Tibial nerve (tissue), 4 donors: ENCODE results near the gene KSR2. TPM values are rescaled to one million over a fixed set of nuclear protein-coding genes. Genes with fewer than 3 reads are reported as not detected.

Source experiments
- DNase-seq, 2 donors: peaks; one replicate each; pipeline ENCODE4 v3.0.0-alpha.2; 2019; ENCODE audit warnings: low spot score in 2 of 2
- H3K27ac ChIP-seq, 4 donors: fragments of 200-600 bp; sonication (generic) in 3 of 4; one replicate each; pipeline ENCODE4 v1.5.1; 2017 to 2019; ENCODE audit warnings: mild to moderate bottlenecking in 1 of 4
- H3K27me3 ChIP-seq, 2 donors: fragments of 200-600 bp; sonication (generic) in 1 of 2; one replicate each; pipeline versions ENCODE4 v1.5.1 to v1.6.0; 2017 to 2019
- H3K36me3 ChIP-seq, 3 donors: fragments of 200-600 bp; sonication (generic); one replicate each; pipeline ENCODE4 v1.5.1; 2018 to 2019
- H3K4me1 ChIP-seq, 4 donors: fragments of 200-600 bp; sonication (generic) in 3 of 4; one replicate each; pipeline ENCODE4 v1.5.1; 2017 to 2019
- H3K4me3 ChIP-seq, 4 donors: fragments of 200-600 bp; sonication (generic) in 3 of 4; one replicate each; pipeline ENCODE4 v1.5.1; 2017 to 2019; ENCODE audit warnings: mild to moderate bottlenecking in 1 of 4, moderate library complexity in 1 of 4
- H3K9me3 ChIP-seq, 4 donors: fragments of 200-600 bp; sonication (generic) in 3 of 4; one replicate each; pipeline ENCODE4 v1.5.1; 2017 to 2019
- CTCF ChIP-seq, 5 experiments: fragments of 200-600 bp in 3 of 5; fragments of 450-650 bp in 2 of 5; sonication (generic) in 3 of 5; IDR thresholded peaks; one replicate each; pipeline ENCODE4 v1.5.1; 2016 to 2019; ENCODE audit warnings: antibody characterized with exemption in 5 of 5, mild to moderate bottlenecking in 3 of 5, moderate library complexity in 2 of 5
- EP300 ChIP-seq, 2 donors: sonication (generic); formaldehyde crosslinking; IDR thresholded peaks; one replicate each; pipeline ENCODE4 v1.6.1; 2017; ENCODE audit warnings: antibody characterized with exemption in 2 of 2, mild to moderate bottlenecking in 1 of 2
- POLR2A ChIP-seq, 2 donors: fragments of 450-650 bp; IDR thresholded peaks; one replicate each; pipeline ENCODE4 v1.6.1; 2017; ENCODE audit warnings: antibody characterized with exemption in 2 of 2, mild to moderate bottlenecking in 2 of 2, moderate library complexity in 2 of 2
- WGBS, 2 donors: methylation state at CpG; one replicate each; pipeline ENCODE4 v1.1.5; 2018; 5-methylcytosine and 5-hydroxymethylcytosine counted together
- total RNA-seq, 4 donors: library from RNA; depleted of rRNA; stranded (reverse); fragments of >200 nt; gene quantifications; one replicate each; pipeline ENCODE4 v1.1.0, GENCODE V29; 2016

Gene KSR2
- total RNA-seq, 4 donors from 2014 or later, result under 0.01 TPM; not detected in 3

GRCh38 chr12:117872546-117873169 lies 96.1 kb downstream of the KSR2 start:
- 57 to 65% methylated on average over 7 of the region's 7 CpGs for WGBS, 2 donors
- TF ChIP-seq POLR2A (IDR thresholded peaks at IDR 0.05) (no peak), CTCF (IDR thresholded peaks at IDR 0.05) (no peak), EP300 (IDR thresholded peaks at IDR 0.05) (no peak)
- DNase-seq, result no peak
- Histone ChIP-seq H3K4me3 (no peak overlapping the region), H3K27ac (no peak overlapping the region), H3K4me1 (peaks cover 0 to 4% (median 0%) of the 10 kb centered on the region in 4 donors), H3K36me3 (no peaks in the 10 kb centered on the region), H3K9me3 (peaks cover 0 to 7% (median 0%) of the 10 kb centered on the region in 4 donors), H3K27me3 (peaks cover 0 to 27% of the 10 kb centered on the region in 2 donors)

GRCh38 chr12:117869551-117869950 lies 99.2 kb downstream of the KSR2 start:
- no peaks in the 10 kb centered on the region for H3K9me3 ChIP-seq
- no peak for DNase-seq
- H3K27ac ChIP-seq, result no peak overlapping the region
- H3K27me3 ChIP-seq, result no peaks in the 10 kb centered on the region
- no peak for TF ChIP-seq CTCF (IDR thresholded peaks at IDR 0.05)
- no peak for TF ChIP-seq POLR2A (IDR thresholded peaks at IDR 0.05)
- no peak for TF ChIP-seq EP300 (IDR thresholded peaks at IDR 0.05)
- WGBS, 2 donors, result 58 to 59% methylated on average over 8 of the region's 8 CpGs
- peaks cover 0 to 4% (median 0%) of the 10 kb centered on the region in 4 donors for H3K4me1 ChIP-seq
- no peaks in the 10 kb centered on the region for H3K36me3 ChIP-seq
- no peak overlapping the region for H3K4me3 ChIP-seq

- TF ChIP-seq EP300 (IDR thresholded peaks at IDR 0.05) (no peak), CTCF (IDR thresholded peaks at IDR 0.05) (no peak), POLR2A (IDR thresholded peaks at IDR 0.05) (no peak)
- WGBS, 2 donors, result 70 to 92% methylated on average over 4 to 5 of the region's 5 CpGs
- H3K9me3 ChIP-seq, result peaks cover 0 to 11% (median 0%) of the 10 kb centered on the region in 4 donors
- no peaks in the 10 kb centered on the region for H3K36me3 ChIP-seq
- peaks cover 0 to 1% (median 0%) of the 10 kb centered on the region in 4 donors for H3K4me1 ChIP-seq
- no peak overlapping the region for H3K4me3 ChIP-seq
- H3K27me3 ChIP-seq, result no peaks in the 10 kb centered on the region
- H3K27ac ChIP-seq, result no peak overlapping the region
- no peak for DNase-seq
Measured at GRCh38 chr12:117867348-117867747, 101.4 kb downstream of the KSR2 start.

GRCh38 chr12:117865505-117865904 lies 103.3 kb downstream of the KSR2 start:
- peaks cover 0 to 11% (median 0%) of the 10 kb centered on the region in 4 donors for H3K9me3 ChIP-seq
- WGBS, 2 donors, result 82 to 86% methylated on average over 3 of the region's 3 CpGs
- H3K27ac ChIP-seq, result no peak overlapping the region
- no peak overlapping the region for H3K4me3 ChIP-seq
- no peak for DNase-seq
- no peaks in the 10 kb centered on the region for H3K36me3 ChIP-seq
- H3K4me1 ChIP-seq, result no peaks in the 10 kb centered on the region
- no peak for TF ChIP-seq POLR2A (IDR thresholded peaks at IDR 0.05)
- TF ChIP-seq CTCF (IDR thresholded peaks at IDR 0.05), result no peak
- no peak for TF ChIP-seq EP300 (IDR thresholded peaks at IDR 0.05)
- H3K27me3 ChIP-seq, result no peaks in the 10 kb centered on the region

- WGBS, 2 donors, result 87% methylated on average over 10 of the region's 10 CpGs
- Histone ChIP-seq H3K36me3 (no peaks in the 10 kb centered on the region), H3K27me3 (no peaks in the 10 kb centered on the region), H3K27ac (no peak overlapping the region), H3K4me1 (no peaks in the 10 kb centered on the region), H3K4me3 (no peak overlapping the region), H3K9me3 (peaks cover 0 to 11% (median 0%) of the 10 kb centered on the region in 4 donors)
- TF ChIP-seq POLR2A (IDR thresholded peaks at IDR 0.05), result no peak
- TF ChIP-seq EP300 (IDR thresholded peaks at IDR 0.05), result no peak
- no peak for TF ChIP-seq CTCF (IDR thresholded peaks at IDR 0.05)
- DNase-seq, result no peak
Measured at GRCh38 chr12:117863002-117863709, 105.6 kb downstream of the KSR2 start.
